HepG2 (cell line): ENCODE measurements around the gene CPNE1. TPM values are rescaled to one million over a fixed set of nuclear protein-coding genes. Genes with fewer than 3 reads are reported as not detected.

Experiments
- FOXP1 ChIP-seq, 2 experiments: fragments of 450-650 bp in 1 of 2; IDR thresholded peaks; 2 replicates each; pipeline ENCODE4 v1.6.1; 2017 to 2018; ENCODE audit warnings: antibody characterized with exemption in 1 of 2
- HCFC1 ChIP-seq: fragments of 150-350 bp; IDR thresholded peaks from 2 replicates; pipeline ENCODE4 v1.6.1; 2014; ENCODE audit warnings: low read depth, low read length
- HDAC1 ChIP-seq: sonication (generic); formaldehyde crosslinking; IDR thresholded peaks from 2 replicates; pipeline ENCODE4 v1.5.1; 2020; ENCODE audit warnings: mild to moderate bottlenecking, missing genetic modification reagents
- HNRNPH1 ChIP-seq: fragments of 200-400 bp; formaldehyde crosslinking; optimal IDR thresholded peaks from 2 replicates; pipeline ENCODE3; 2017; ENCODE audit warnings: mild to moderate bottlenecking, low read depth, low read length
- HOXA9 ChIP-seq: sonication (generic); formaldehyde crosslinking; IDR thresholded peaks from 2 replicates; pipeline ENCODE4 v1.8.1; 2022; ENCODE audit warnings: missing genetic modification reagents, mild to moderate bottlenecking, moderate library complexity, borderline replicate concordance
- KDM1A ChIP-seq: IDR thresholded peaks from 2 replicates; pipeline ENCODE4 v1.6.1; 2016; ENCODE audit warnings: missing compliant biosample characterization
- KDM3A ChIP-seq: IDR thresholded peaks from 2 replicates; pipeline ENCODE4 v1.6.1; 2018; ENCODE audit warnings: low read depth, missing compliant biosample characterization
- MEF2D ChIP-seq: sonication (generic); formaldehyde crosslinking; IDR thresholded peaks from 2 replicates; pipeline ENCODE4 v1.5.1; 2020; ENCODE audit warnings: mild to moderate bottlenecking, missing genetic modification reagents
- MTF1 ChIP-seq: sonication (generic); formaldehyde crosslinking; IDR thresholded peaks from 2 replicates; pipeline ENCODE4 v1.5.0; 2020; ENCODE audit warnings: missing genetic modification reagents
- PTBP1 ChIP-seq: fragments of 200-400 bp; formaldehyde crosslinking; IDR thresholded peaks from 2 replicates; pipeline ENCODE4 v1.6.1; 2018; ENCODE audit warnings: low read length, low read depth; ENCODE audit not compliant: poor library complexity, severe bottlenecking
- SAP130 ChIP-seq: IDR thresholded peaks from 2 replicates; pipeline ENCODE4 v1.6.1; 2016; ENCODE audit warnings: low read depth
- SNAI1 ChIP-seq: sonication (generic); formaldehyde crosslinking; IDR thresholded peaks from 2 replicates; pipeline ENCODE4 v1.5.0; 2020; ENCODE audit warnings: mild to moderate bottlenecking, missing genetic modification reagents, borderline replicate concordance
- TFE3 ChIP-seq: IDR thresholded peaks from 2 replicates; pipeline ENCODE4 v1.6.1; 2016
- ZBTB3 ChIP-seq: sonication (generic); formaldehyde crosslinking; IDR thresholded peaks from 2 replicates; pipeline ENCODE4 v1.4.0; 2020; ENCODE audit warnings: low read depth, mild to moderate bottlenecking, moderate library complexity, missing genetic modification reagents, borderline replicate concordance
- ZC3H13 ChIP-seq: sonication (generic); formaldehyde crosslinking; IDR thresholded peaks from 2 replicates; pipeline ENCODE4 v1.8.1; 2023; ENCODE audit warnings: mild to moderate bottlenecking, missing genetic modification reagents, moderate library complexity
- ZFP62 ChIP-seq: sonication (generic); formaldehyde crosslinking; IDR thresholded peaks from 2 replicates; pipeline ENCODE4 v1.4.0; 2020; ENCODE audit warnings: missing genetic modification reagents
- ZNF121 ChIP-seq: sonication (generic); formaldehyde crosslinking; IDR thresholded peaks from 2 replicates; pipeline ENCODE4 v1.5.0; 2020; ENCODE audit warnings: mild to moderate bottlenecking, missing genetic modification reagents
- ZNF230 ChIP-seq: sonication (generic); formaldehyde crosslinking; IDR thresholded peaks from 2 replicates; pipeline ENCODE4 v1.4.0; 2020; ENCODE audit warnings: mild to moderate bottlenecking, missing genetic modification reagents
- ZNF263 ChIP-seq: sonication (generic); formaldehyde crosslinking; IDR thresholded peaks from 2 replicates; pipeline ENCODE4 v1.4.0; 2020; ENCODE audit warnings: missing genetic modification reagents
- ZNF296 ChIP-seq: sonication (generic); formaldehyde crosslinking; conservative IDR thresholded peaks from 2 replicates; pipeline ENCODE4 v1.5.0; 2020; ENCODE audit warnings: mild to moderate bottlenecking, missing genetic modification reagents
- ZNF362 ChIP-seq: sonication (generic); formaldehyde crosslinking; IDR thresholded peaks from 2 replicates; pipeline ENCODE4 v1.4.0; 2020; ENCODE audit warnings: missing genetic modification reagents, mild to moderate bottlenecking, borderline replicate concordance
- ZNF598 ChIP-seq: sonication (generic); formaldehyde crosslinking; IDR thresholded peaks from 2 replicates; pipeline ENCODE4 v1.5.1; 2020; ENCODE audit warnings: mild to moderate bottlenecking, missing genetic modification reagents, borderline replicate concordance
- polyA plus RNA-seq, 8 experiments: library from polyadenylated mRNA; depleted of rRNA in 3 of 8; stranded (reverse) in 7 of 8; unstranded in 1 of 8; fragments of >200 nt; fragmentation: Illumina TruSeq in 4 of 8; extraction: Trizol in 4 of 8; gene quantifications; 2 replicates each; pipeline versions ENCODE4 v1.2.1 to v1.2.3, GENCODE V29; 2011 to 2016; ENCODE audit warnings: low read depth in 4 of 8, missing spikeins in 1 of 8, mixed read lengths in 1 of 8; ENCODE audit not compliant: insufficient read depth in 1 of 8
- total RNA-seq, 5 experiments: library from RNA; depleted of rRNA; stranded (reverse); fragments of >200 nt; fragmentation: Illumina TruSeq; extraction: Trizol; gene quantifications; 2 replicates each; pipeline ENCODE4 v1.2.3, GENCODE V29; 2016; ENCODE audit warnings: low read depth in 1 of 5
- TF ChIP-seq, protein P1 (sequence below): IDR thresholded peaks from 2 replicates; pipeline ENCODE4 v1.6.1; 2016
- TF ChIP-seq, protein P2 (sequence below): sonication (generic); formaldehyde crosslinking; IDR thresholded peaks from 2 replicates; pipeline ENCODE4 v1.5.0; 2020; ENCODE audit warnings: mild to moderate bottlenecking, missing genetic modification reagents
- TF ChIP-seq, protein P3 (sequence below): sonication (generic); formaldehyde crosslinking; IDR thresholded peaks from 2 replicates; pipeline ENCODE4 v1.4.0; 2020; ENCODE audit warnings: missing genetic modification reagents

CPNE1 gene
- total and polyA plus RNA-seq, 2 of the 13 experiments (the other 11 are each of a cell fraction or from before 2014, with no cell fraction given), result 408 to 431 TPM

- TF ChIP-seq MTF1 (no peak), KDM3A (CRISPR knock-in tag) (no peak), ZNF296 (CRISPR knock-in tag) (no peak), FOXP1 (IDR thresholded peaks at IDR 0.05) (no peak), FOXP1 (CRISPR knock-in tag; IDR thresholded peaks at IDR 0.05) (peak; percentile 31; the same call in 1 of the 2 replicates), HCFC1 (no peak), PTBP1 (no peak), MEF2D (CRISPR knock-in tag) (no peak), ZNF598 (CRISPR knock-in tag) (no peak), ZC3H13 (no peak), HDAC1 (CRISPR knock-in tag) (no peak), ZNF263 (CRISPR knock-in tag) (peak; percentile 89), ZBTB3 (CRISPR knock-in tag) (no peak), ZNF362 (CRISPR knock-in tag) (no peak), SAP130 (CRISPR knock-in tag) (peak; percentile 18; the same call in 1 of the 2 replicates), KDM1A (CRISPR knock-in tag) (0 out of 2 replicates have a peak, but pooled peaks have one; percentile 36), ZFP62 (CRISPR knock-in tag) (no peak), ZNF121 (CRISPR knock-in tag) (peak; percentile 98), HOXA9 (CRISPR knock-in tag) (no peak), SNAI1 (CRISPR knock-in tag) (no peak), ZNF230 (CRISPR knock-in tag) (no peak), HNRNPH1 (no peak), TFE3 (no peak)
- TF ChIP-seq, protein P1, sequence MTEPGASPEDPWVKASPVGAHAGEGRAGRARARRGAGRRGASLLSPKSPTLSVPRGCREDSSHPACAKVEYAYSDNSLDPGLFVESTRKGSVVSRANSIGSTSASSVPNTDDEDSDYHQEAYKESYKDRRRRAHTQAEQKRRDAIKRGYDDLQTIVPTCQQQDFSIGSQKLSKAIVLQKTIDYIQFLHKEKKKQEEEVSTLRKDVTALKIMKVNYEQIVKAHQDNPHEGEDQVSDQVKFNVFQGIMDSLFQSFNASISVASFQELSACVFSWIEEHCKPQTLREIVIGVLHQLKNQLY (CRISPR knock-in tag), result no peak
- TF ChIP-seq, protein P2, sequence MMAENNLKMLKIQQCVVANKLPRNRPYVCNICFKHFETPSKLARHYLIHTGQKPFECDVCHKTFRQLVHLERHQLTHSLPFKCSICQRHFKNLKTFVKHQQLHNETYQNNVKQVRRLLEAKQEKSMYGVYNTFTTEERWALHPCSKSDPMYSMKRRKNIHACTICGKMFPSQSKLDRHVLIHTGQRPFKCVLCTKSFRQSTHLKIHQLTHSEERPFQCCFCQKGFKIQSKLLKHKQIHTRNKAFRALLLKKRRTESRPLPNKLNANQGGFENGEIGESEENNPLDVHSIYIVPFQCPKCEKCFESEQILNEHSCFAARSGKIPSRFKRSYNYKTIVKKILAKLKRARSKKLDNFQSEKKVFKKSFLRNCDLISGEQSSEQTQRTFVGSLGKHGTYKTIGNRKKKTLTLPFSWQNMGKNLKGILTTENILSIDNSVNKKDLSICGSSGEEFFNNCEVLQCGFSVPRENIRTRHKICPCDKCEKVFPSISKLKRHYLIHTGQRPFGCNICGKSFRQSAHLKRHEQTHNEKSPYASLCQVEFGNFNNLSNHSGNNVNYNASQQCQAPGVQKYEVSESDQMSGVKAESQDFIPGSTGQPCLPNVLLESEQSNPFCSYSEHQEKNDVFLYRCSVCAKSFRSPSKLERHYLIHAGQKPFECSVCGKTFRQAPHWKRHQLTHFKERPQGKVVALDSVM, result peak; percentile 56
- TF ChIP-seq, protein P3, sequence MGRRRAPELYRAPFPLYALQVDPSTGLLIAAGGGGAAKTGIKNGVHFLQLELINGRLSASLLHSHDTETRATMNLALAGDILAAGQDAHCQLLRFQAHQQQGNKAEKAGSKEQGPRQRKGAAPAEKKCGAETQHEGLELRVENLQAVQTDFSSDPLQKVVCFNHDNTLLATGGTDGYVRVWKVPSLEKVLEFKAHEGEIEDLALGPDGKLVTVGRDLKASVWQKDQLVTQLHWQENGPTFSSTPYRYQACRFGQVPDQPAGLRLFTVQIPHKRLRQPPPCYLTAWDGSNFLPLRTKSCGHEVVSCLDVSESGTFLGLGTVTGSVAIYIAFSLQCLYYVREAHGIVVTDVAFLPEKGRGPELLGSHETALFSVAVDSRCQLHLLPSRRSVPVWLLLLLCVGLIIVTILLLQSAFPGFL, result no peak
These were observed 38.9 kb downstream of the CPNE1 start (continued) for GRCh38 chr20:35625584-35626385.
